T-helper 1 cell treated with Interleukin-12 subunit alpha and Interleukin-12 subunit beta and Interleukin-4 antibody, amounts not matched to agents 30 μg/mL and 1 μg/mL, for 36 hours (primary cell): ENCODE measurements around the gene COL6A6.

ENCODE experiments used
- H3K27ac Mint-ChIP-seq: one replicate; pipeline ENCODE4 v1.8.0; 2021; ENCODE audit warnings: mild to moderate bottlenecking, mixed read lengths
- H3K27me3 Mint-ChIP-seq: one replicate; pipeline ENCODE4 v1.8.0; 2021; ENCODE audit warnings: low read depth, mixed read lengths
- H3K36me3 Mint-ChIP-seq: one replicate; pipeline ENCODE4 v1.8.0; 2021; ENCODE audit warnings: low read depth, mixed read lengths
- H3K4me1 Mint-ChIP-seq: one replicate; pipeline ENCODE4 v1.8.0; 2021; ENCODE audit warnings: low read depth, mixed read lengths
- H3K4me3 Mint-ChIP-seq: one replicate; pipeline ENCODE4 v1.8.0; 2021; ENCODE audit warnings: mild to moderate bottlenecking, moderate library complexity, mixed read lengths
- H3K9me3 Mint-ChIP-seq: one replicate; pipeline ENCODE4 v1.8.0; 2021; ENCODE audit warnings: mixed read lengths

COL6A6 gene

GRCh38 chr3:130516645-130517512 is at the start of gene COL6A6:
TSS of gene COL6A6 (plus strand) at chr3:130517177. CDS start at chr3:130560365, 43,188 bp downstream.
- Mint-ChIP-seq H3K4me3 (no peak within 1 kb of the TSS), H3K27ac (no peak within 1 kb of the TSS), H3K4me1 (no peaks in the 10 kb centered on the region), H3K27me3 (peaks cover 29% of the 10 kb centered on the region), H3K9me3 (no peaks in the 10 kb centered on the region), H3K36me3 (no peaks in the 10 kb centered on the region)

DNA sequence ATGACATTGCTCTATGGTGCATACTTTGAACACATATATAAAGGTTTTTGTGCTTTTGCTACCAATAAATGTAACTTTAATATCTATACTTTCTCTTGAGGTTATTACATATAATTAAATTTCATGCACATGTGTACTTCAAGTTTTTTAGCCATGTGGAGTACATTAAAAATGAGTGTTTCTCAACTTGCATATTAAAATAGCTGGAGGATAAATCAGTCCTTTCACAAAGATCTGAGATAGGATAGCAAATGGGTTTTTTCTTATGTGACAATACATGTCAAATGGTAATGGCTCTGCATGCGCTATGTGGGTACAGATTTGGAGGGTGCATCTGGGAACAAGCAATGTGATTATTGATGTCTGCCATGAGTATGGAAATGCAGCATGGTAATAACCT is 48.7 kb upstream of the COL6A6 start:
- Mint-ChIP-seq H3K9me3 (no peaks in the 10 kb centered on the region), H3K36me3 (no peaks in the 10 kb centered on the region), H3K27ac (no peak overlapping the region), H3K27me3 (peaks cover 11% of the 10 kb centered on the region), H3K4me1 (no peaks in the 10 kb centered on the region), H3K4me3 (no peak overlapping the region)

DNA sequence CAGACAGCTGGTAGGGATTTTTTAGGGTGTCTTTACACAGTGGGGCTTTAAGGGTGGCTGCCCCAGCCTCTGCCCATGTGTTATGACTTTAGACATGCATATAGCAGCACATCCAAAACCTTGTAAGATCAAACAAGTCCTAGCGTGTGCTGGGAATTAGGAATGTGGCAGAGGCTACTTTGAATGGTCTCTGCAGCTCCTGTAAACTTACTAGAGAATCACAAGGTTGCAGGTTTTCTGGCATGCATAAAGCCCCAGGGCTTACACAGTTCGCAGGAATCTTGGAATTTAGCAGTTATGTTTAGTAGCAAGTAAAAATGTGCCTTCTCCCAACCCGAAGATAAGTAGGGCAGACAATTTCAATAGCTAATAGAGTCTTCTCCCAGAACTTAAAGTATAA is 46.9 kb upstream of the COL6A6 start:
- H3K27me3 Mint-ChIP-seq = peaks cover 5% of the 10 kb centered on the region
- no peak overlapping the region for H3K27ac Mint-ChIP-seq
- H3K36me3 Mint-ChIP-seq = no peaks in the 10 kb centered on the region
- no peak overlapping the region for H3K4me3 Mint-ChIP-seq
- H3K4me1 Mint-ChIP-seq = no peaks in the 10 kb centered on the region
- H3K9me3 Mint-ChIP-seq = no peaks in the 10 kb centered on the region

GRCh38 chr3:130473416-130473815 is 43.6 kb upstream of the COL6A6 start:
- no peak overlapping the region for H3K4me3 Mint-ChIP-seq
- H3K36me3 Mint-ChIP-seq = no peaks in the 10 kb centered on the region
- H3K9me3 Mint-ChIP-seq = no peaks in the 10 kb centered on the region
- H3K27me3 Mint-ChIP-seq = peaks cover 10% of the 10 kb centered on the region
- no peak overlapping the region for H3K27ac Mint-ChIP-seq
- H3K4me1 Mint-ChIP-seq = no peaks in the 10 kb centered on the region

DNA sequence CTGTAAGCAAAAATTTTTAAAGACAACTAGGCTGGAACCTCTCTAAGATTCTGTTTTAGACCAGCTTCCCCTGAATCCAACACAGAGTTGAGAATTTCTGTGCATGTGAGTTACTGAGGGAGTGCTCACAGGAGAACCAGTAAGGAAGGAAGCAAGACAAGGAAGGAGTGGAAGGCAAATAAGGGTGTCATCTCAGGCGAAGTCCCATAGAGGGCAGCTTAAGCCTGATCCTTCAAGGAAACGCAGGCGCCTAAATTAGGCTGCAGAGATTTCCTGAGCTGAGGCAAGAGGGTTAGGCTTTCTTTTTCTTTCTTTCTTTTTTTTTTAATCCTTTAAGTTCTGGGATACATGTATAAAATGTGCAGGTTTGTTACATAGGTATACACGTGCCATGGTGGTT is 36.2 kb upstream of the COL6A6 start:
- no peaks in the 10 kb centered on the region for H3K4me1 Mint-ChIP-seq
- H3K27me3 Mint-ChIP-seq = peaks cover under 1% of the 10 kb centered on the region
- H3K36me3 Mint-ChIP-seq = no peaks in the 10 kb centered on the region
- no peak overlapping the region for H3K4me3 Mint-ChIP-seq
- H3K27ac Mint-ChIP-seq = no peak overlapping the region
- H3K9me3 Mint-ChIP-seq = no peaks in the 10 kb centered on the region

DNA sequence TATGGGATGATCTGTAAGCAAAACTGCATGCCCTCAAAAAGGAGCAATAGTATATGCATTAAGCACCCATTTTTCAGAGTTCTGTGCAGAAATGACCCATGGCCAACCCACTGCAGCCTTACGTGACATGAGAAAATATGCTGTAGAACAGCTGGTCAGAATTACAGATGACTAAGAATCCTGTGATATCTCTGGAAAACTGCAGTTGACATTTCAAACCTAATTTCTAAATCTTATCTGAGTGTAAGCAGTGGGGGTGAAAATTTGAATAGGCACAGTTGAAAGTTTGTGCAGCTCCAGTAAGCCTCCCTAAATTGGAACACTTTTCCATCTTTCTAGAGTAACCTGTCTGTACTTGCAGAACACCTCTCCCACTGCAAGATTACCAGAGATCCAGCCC is 28.7 kb upstream of the COL6A6 start:
- no peaks in the 10 kb centered on the region for H3K4me1 Mint-ChIP-seq
- H3K9me3 Mint-ChIP-seq = no peaks in the 10 kb centered on the region
- no peak overlapping the region for H3K4me3 Mint-ChIP-seq
- H3K36me3 Mint-ChIP-seq = no peaks in the 10 kb centered on the region
- H3K27ac Mint-ChIP-seq = no peak overlapping the region
- peaks cover 4% of the 10 kb centered on the region for H3K27me3 Mint-ChIP-seq

DNA sequence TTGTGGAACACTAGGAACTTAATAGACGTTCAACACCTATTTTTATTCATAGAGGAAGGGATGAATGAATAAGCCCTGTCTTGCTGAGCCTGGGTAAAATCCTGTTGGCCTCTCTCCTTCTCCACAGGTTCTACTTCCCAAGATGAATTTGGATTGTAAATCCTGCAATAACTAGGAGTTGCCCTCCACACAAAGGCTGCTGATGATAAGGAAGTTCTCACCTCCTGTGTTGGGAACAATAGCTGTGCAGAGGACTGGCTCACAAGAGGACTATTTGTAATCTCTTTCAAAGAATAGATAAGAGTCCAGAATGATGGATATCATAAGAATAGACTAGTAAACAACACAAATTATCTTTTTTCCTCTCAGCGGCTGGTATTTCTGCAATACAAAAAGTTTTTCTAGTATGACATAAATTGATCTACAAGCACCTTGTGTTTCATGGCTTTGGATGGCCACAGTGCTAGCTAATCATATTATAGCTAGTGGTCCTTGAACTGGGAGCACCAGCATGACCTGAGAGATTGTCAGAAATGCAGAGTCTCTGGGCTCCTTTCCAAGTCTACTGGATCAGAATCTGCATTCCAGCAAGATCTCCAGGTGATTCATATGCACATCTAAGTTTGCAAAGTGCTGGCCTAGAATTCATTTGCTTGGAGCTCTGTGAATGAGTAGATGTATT is 28.1 kb upstream of the COL6A6 start:
- H3K36me3 Mint-ChIP-seq = no peaks in the 10 kb centered on the region
- no peaks in the 10 kb centered on the region for H3K4me1 Mint-ChIP-seq
- H3K27me3 Mint-ChIP-seq = peaks cover 4% of the 10 kb centered on the region
- H3K27ac Mint-ChIP-seq = no peak overlapping the region
- H3K9me3 Mint-ChIP-seq = no peaks in the 10 kb centered on the region
- no peak overlapping the region for H3K4me3 Mint-ChIP-seq

DNA sequence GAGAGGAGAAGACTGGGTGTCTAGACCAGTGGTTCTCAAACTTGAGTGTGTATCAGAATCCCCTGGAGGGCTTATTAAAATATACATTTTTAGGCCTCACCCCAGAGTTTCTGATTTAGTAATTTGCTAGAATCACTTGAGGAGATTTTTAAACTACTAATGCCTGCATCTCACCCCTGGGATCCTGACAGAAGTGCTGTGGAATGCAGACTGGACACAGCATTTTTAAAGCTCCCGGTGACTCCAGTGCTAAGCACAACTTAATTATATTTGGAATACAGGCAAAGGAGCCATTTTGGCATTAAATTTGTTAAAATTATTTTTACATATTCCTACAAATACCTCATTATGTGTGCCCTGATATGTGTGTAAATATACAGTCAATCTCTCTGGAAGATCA is 26.7 kb upstream of the COL6A6 start:
- Mint-ChIP-seq H3K27me3 (peaks cover 4% of the 10 kb centered on the region), H3K27ac (no peak overlapping the region), H3K4me1 (no peaks in the 10 kb centered on the region)

GRCh38 chr3:130491431-130491830 is 25.5 kb upstream of the COL6A6 start:
- Mint-ChIP-seq H3K9me3 (no peaks in the 10 kb centered on the region), H3K4me1 (no peaks in the 10 kb centered on the region), H3K4me3 (no peak overlapping the region), H3K27me3 (peaks cover 4% of the 10 kb centered on the region), H3K36me3 (no peaks in the 10 kb centered on the region), H3K27ac (no peak overlapping the region)

More for the DNA sequence above, 26.7 kb upstream of the COL6A6 start:
- no peaks in the 10 kb centered on the region for H3K36me3 Mint-ChIP-seq
- no peaks in the 10 kb centered on the region for H3K9me3 Mint-ChIP-seq
- H3K4me3 Mint-ChIP-seq = no peak overlapping the region

- Mint-ChIP-seq H3K9me3 (no peaks in the 10 kb centered on the region), H3K4me3 (no peak overlapping the region), H3K36me3 (no peaks in the 10 kb centered on the region), H3K27me3 (no peaks in the 10 kb centered on the region), H3K4me1 (no peaks in the 10 kb centered on the region), H3K27ac (no peak overlapping the region)
Measured at GRCh38 chr3:130504701-130505100, 12.3 kb upstream of the COL6A6 start.

DNA sequence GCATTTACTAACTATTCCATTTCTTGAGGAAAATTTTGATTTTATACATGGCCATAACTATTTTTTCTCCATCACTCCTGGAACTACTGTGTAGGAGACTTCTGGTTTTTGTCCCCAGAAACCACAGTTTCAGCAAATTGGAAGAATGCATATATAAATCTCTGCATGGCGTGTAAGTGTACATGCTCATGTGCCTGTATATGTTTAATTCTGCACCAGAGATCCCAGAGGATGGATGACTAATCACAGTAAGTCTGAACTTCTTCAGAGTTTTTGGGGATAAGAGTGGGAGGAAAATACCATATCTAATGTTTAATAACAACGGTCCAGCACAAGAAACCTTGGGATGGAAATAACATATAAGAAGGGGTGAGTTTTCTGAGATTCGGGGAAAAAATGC is 10.9 kb upstream of the COL6A6 start:
- Mint-ChIP-seq H3K27me3 (peaks cover 3% of the 10 kb centered on the region), H3K4me1 (no peaks in the 10 kb centered on the region), H3K9me3 (no peaks in the 10 kb centered on the region), H3K27ac (no peak overlapping the region), H3K36me3 (no peaks in the 10 kb centered on the region), H3K4me3 (no peak overlapping the region)

DNA sequence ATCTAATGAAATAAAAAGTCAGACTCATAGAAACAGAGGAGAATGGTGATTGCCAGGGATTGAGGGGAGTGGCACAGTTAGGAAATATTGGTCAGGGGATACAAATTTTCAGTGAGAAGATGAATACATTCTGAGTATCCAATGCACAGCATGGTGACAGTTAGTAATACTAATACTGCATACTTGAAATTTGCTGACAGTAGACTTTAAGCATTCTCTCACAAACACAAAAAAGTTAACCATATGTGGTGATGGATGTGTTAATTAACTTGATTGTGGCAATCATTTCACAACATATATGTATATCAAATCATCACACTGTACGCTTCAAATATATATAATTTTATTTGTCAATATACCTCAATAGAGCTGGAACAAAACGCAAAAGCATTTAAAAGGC is 9.2 kb upstream of the COL6A6 start:
- Mint-ChIP-seq H3K27me3 (peaks cover 5% of the 10 kb centered on the region), H3K4me3 (no peak overlapping the region), H3K27ac (no peak overlapping the region), H3K36me3 (no peaks in the 10 kb centered on the region), H3K4me1 (no peaks in the 10 kb centered on the region), H3K9me3 (no peaks in the 10 kb centered on the region)

GRCh38 chr3:130509008-130509407 is 8.0 kb upstream of the COL6A6 start:
- Mint-ChIP-seq H3K27me3 (peaks cover 6% of the 10 kb centered on the region), H3K4me1 (no peaks in the 10 kb centered on the region), H3K36me3 (no peaks in the 10 kb centered on the region), H3K9me3 (no peaks in the 10 kb centered on the region), H3K4me3 (no peak overlapping the region), H3K27ac (no peak overlapping the region)

GRCh38 chr3:130514681-130515080 is 2.3 kb upstream of the COL6A6 start:
- H3K27me3 Mint-ChIP-seq = peaks cover 33% of the 10 kb centered on the region
- no peaks in the 10 kb centered on the region for H3K36me3 Mint-ChIP-seq
- no peak overlapping the region for H3K27ac Mint-ChIP-seq
- H3K9me3 Mint-ChIP-seq = no peaks in the 10 kb centered on the region
- H3K4me1 Mint-ChIP-seq = no peaks in the 10 kb centered on the region
- no peak overlapping the region for H3K4me3 Mint-ChIP-seq

DNA sequence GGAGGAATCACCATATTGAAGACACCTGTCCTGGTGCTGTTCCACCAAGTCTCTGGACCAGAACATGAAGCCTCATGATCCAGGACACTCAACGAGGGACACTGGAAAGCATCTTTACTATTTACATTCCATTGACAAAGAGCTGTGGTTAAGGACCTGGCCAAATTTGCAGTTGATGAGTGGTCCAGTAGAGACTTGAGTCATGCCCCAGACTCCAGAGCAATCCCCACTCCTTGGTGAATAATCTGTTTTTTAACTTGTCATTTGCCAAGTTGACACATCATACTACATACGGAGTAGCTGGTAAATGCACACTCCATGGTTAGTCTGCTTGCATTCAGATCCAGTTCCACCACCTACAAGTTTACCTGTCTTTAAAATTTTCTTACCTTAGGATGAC is 1.2 kb upstream of the COL6A6 start:
- H3K9me3 Mint-ChIP-seq = no peaks in the 10 kb centered on the region
- H3K36me3 Mint-ChIP-seq = no peaks in the 10 kb centered on the region
- H3K4me3 Mint-ChIP-seq = no peak overlapping the region
- no peaks in the 10 kb centered on the region for H3K4me1 Mint-ChIP-seq
- H3K27ac Mint-ChIP-seq = no peak overlapping the region
- H3K27me3 Mint-ChIP-seq = peaks cover 32% of the 10 kb centered on the region
